ENCODE data around the gene HECTD1.

DNA sequence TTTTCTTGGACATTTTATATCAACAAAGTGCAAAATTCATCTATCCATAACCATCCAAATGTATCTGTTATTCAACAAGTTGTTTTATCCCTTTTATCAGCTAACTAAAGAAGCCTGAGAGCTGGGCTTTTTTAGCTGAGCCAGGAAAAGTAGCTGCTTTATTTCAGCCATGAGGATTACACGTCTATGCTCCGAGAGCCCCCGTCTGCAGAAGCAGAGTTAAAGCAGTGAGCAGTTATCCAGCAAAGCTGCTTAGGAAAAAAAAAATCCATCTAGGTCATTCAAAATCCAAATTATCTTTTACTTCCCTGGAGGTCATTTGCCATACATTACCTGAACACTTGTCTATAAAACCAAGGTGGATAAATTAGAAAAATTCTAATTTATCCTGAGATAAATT is 15.7 kb upstream of the HECTD1 start:
- TF ChIP-seq CTCF (IDR thresholded peaks at IDR 0.05), result no peak
- TF ChIP-seq POLR2A (IDR thresholded peaks at IDR 0.05), result no peak

All from testis (tissue), 2 donors.